ENCODE results near the gene D2HGDH.

The D2HGDH gene

DNA sequence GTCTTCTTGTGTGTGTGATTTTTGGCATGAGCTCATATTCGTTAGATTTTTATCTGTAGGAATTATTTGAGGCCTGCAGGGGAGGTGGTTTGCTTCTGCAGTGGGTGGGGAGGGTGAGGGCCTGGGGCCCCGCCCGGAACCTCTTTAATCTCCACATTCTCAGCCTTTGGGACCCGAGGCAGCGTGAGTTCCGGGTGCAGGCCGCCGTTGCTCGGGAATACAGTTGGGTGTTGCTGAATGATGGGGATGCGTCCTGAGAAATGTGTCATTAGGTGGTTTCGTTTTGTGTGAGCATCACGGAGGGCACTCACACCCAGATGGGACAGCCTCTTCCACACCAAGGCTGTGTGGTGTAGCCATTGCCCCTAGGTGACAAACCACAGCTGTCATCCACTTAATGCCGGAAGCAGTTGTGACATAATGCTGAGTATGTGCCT is 28.5 kb downstream of the D2HGDH start:
- Histone ChIP-seq H3K9me3 (no peaks in the 10 kb centered on the region), H3K27me3 (no peaks in the 10 kb centered on the region), H3K4me1 (ENCODE audit: control insufficient read depth in 1 of 2, insufficient read depth in 1 of 2, low read depth in 1 of 2, low read length in 1 of 2) (peaks cover 22 to 23% of the 10 kb centered on the region in 2 experiments), H3K27ac (peak overlapping the region; percentile 57), H3K4me3 (ENCODE audit: low read depth in 1 of 2, low read length in 1 of 2) (no peak overlapping the region), H3K36me3 (peaks cover 14% of the 10 kb centered on the region)
- TF ChIP-seq, protein P1, sequence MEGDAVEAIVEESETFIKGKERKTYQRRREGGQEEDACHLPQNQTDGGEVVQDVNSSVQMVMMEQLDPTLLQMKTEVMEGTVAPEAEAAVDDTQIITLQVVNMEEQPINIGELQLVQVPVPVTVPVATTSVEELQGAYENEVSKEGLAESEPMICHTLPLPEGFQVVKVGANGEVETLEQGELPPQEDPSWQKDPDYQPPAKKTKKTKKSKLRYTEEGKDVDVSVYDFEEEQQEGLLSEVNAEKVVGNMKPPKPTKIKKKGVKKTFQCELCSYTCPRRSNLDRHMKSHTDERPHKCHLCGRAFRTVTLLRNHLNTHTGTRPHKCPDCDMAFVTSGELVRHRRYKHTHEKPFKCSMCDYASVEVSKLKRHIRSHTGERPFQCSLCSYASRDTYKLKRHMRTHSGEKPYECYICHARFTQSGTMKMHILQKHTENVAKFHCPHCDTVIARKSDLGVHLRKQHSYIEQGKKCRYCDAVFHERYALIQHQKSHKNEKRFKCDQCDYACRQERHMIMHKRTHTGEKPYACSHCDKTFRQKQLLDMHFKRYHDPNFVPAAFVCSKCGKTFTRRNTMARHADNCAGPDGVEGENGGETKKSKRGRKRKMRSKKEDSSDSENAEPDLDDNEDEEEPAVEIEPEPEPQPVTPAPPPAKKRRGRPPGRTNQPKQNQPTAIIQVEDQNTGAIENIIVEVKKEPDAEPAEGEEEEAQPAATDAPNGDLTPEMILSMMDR (IDR thresholded peaks at IDR 0.05), result no peak

DNA sequence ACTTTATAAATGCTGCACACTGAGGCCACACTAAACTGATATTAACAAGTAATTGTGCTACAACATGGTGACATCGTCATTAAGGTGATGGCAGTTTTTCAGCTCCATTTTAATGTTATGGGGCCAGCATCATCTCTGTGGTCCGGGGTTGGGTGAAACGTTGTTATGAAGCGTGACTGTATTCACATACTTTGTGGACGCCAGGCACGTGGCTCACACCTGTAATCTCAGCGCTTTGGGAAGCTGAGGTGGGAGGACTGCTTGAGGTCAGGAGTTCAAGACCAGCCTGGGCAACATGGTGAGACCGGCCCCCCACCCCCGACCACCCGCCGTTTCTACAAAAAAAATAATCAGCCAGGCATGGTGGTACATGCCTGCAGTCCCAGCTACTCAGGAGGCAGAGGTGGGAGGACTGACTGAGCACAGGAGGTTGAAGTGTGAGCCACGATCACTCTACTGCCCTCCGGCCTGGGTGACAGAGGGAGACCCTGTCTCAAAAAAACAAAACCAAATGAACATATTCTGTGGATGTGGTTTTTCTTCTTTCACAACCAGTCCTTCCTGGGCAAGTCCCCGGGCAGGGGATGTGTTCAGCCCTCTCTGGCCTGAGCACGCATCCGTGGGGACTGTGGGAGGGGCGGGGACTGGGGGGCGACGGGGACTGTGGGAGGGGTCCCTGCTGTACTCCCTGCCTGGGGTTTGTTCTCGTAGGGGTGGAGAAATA is 29.3 kb downstream of the D2HGDH start:
- Histone ChIP-seq H3K27ac (peak overlapping the region; percentile 57), H3K36me3 (peaks cover 12% of the 10 kb centered on the region), H3K4me3 (ENCODE audit: low read depth in 1 of 2, low read length in 1 of 2) (peak overlapping the region in 1 of 2 experiments; percentile 17), H3K9me3 (no peaks in the 10 kb centered on the region), H3K27me3 (no peaks in the 10 kb centered on the region), H3K4me1 (ENCODE audit: control insufficient read depth in 1 of 2, insufficient read depth in 1 of 2, low read depth in 1 of 2, low read length in 1 of 2) (peaks cover 22 to 23% of the 10 kb centered on the region in 2 experiments)
- TF ChIP-seq, protein P1 (IDR thresholded peaks at IDR 0.05), result no peak

DNA sequence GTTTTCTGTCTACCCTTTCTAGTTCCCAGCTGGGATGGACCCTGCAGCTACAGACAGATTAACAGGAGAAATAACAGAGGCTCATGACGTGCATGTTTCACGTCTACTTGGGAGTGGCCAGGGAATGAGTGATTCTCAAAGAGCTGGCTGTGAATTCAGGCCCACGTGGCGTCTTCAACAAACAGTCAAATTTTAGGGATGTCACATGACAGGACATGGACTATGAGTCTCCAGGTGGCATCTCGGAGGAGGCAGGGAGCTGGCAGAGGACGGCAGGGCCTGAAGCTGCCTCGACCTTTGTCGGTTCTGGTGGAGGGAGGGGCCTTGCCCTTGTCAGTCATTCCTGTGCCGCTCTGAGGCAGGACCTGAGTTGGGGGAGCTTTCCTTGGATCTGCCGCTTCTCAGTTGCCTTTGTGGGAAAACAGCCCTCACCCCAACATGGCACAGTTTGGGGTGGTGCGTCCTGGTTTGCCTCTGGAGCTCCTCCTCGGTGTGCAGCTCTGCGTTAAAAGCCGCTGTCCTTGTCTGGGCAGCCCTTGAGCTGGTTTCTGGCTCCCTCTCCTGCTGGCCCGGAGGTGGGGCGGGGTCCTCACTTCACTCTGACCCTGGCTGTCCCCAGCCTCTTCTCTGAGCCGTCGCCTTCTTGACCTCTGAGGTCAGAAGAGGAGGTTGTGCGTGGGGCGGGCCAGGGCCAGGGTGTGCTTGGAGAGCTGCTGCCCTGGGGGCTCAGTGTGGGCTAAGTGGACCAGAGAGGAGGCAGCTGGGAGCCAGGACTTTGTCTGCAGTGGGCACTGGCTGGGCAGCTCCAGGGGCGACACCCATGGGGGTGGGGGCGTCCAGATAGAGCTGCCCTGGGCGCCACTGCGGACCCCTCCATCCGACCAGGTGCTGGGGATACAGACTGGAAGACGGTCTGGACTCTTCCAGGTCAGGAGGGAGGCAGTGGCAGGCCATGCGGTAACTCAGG is 30.1 kb downstream of the D2HGDH start:
- Histone ChIP-seq H3K4me1 (ENCODE audit: control insufficient read depth in 1 of 2, insufficient read depth in 1 of 2, low read depth in 1 of 2, low read length in 1 of 2) (peaks cover 22 to 23% of the 10 kb centered on the region in 2 experiments), H3K27me3 (no peaks in the 10 kb centered on the region), H3K27ac (peak overlapping the region; percentile 57), H3K4me3 (ENCODE audit: low read depth in 1 of 2, low read length in 1 of 2) (peak overlapping the region in 1 of 2 experiments; percentile 17), H3K9me3 (no peaks in the 10 kb centered on the region), H3K36me3 (peaks cover 7% of the 10 kb centered on the region)
- TF ChIP-seq, protein P1 (IDR thresholded peaks at IDR 0.05), result no peak

DNA sequence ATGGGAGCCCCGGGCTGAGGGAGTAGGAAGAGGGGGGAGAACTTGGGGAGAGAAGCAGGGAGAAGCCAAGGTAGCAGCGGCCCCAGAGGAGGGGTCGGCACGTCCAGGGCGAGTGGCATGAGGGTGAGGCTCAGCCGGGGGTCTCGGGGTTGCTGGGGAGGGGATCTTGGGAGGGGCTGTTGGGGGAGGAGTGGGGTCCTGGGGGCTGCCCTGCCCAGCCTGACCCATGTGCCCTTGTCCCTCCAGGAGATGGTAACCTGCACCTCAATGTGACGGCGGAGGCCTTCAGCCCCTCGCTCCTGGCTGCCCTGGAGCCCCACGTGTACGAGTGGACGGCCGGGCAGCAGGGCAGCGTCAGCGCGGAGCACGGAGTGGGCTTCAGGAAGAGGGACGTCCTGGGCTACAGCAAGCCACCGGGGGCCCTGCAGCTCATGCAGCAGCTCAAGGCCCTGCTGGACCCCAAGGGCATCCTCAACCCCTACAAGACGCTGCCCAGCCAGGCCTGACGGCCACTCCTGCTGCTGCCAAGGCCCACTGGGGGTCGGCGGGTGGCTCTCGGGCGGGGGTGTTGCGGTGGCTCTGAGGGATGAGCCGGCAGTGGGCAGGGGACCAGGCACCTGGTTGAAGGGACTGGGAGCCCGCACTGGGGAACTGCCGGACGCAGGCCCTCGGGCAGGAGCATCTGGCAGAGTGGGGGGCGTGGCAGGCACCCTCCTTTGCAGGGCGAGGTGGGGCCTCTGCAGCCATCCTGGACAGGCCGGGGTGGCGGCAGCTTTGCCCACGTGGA is 33.2 kb downstream of the D2HGDH start:
- TF ChIP-seq, protein P1 (IDR thresholded peaks at IDR 0.05), result no peak
- H3K27me3 ChIP-seq, result peaks cover 15% of the 10 kb centered on the region

DNA sequence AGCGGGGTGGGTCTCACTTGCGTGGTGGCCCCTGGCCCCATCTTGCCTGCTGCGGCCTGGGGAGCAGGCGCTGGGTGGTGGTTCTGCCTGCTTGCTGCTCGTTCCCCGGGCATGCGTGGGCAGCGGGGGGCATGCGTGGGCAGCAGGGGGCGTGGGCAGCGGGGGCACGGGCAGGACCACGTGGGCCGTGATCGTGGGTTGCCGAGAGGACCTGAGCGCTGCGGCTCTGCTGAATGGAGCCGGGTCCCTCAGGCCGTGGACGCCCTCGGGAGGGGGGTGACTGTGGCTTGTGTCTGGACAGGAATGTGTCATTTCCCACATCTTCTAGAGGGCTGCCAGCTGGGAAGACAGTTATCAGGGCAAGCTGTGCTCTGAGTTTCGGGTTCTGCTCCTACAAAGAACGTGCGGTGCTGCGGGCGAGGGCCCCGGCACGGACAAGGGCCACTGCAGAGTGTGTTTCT is 33.9 kb downstream of the D2HGDH start:
- TF ChIP-seq, protein P1 (IDR thresholded peaks at IDR 0.05), result no peak
- Histone ChIP-seq H3K27ac (no peak overlapping the region), H3K9me3 (no peaks in the 10 kb centered on the region), H3K4me1 (ENCODE audit: control insufficient read depth in 1 of 2, insufficient read depth in 1 of 2, low read depth in 1 of 2, low read length in 1 of 2) (peaks cover 16 to 25% of the 10 kb centered on the region in 2 experiments), H3K36me3 (peaks cover 7% of the 10 kb centered on the region), H3K27me3 (peaks cover 20% of the 10 kb centered on the region), H3K4me3 (ENCODE audit: low read depth in 1 of 2, low read length in 1 of 2) (no peak overlapping the region)

More for the DNA sequence above, 33.2 kb downstream of the D2HGDH start:
- Histone ChIP-seq H3K9me3 (no peaks in the 10 kb centered on the region), H3K36me3 (peaks cover 7% of the 10 kb centered on the region), H3K4me1 (ENCODE audit: control insufficient read depth in 1 of 2, insufficient read depth in 1 of 2, low read depth in 1 of 2, low read length in 1 of 2) (peaks cover 22 to 31% of the 10 kb centered on the region in 2 experiments), H3K27ac (no peak overlapping the region), H3K4me3 (ENCODE audit: low read depth in 1 of 2, low read length in 1 of 2) (no peak overlapping the region)

All from neutrophil (primary cell).